ENCODE results near the gene CTNNA2. TPM values are rescaled to one million over a fixed set of nuclear protein-coding genes. Genes with fewer than 3 reads are reported as not detected.

The CTNNA2 gene
- total and polyA plus RNA-seq, 2 of the 8 experiments (the other 6 are each of a cell fraction or from before 2014, with no cell fraction given) = 3.9 to 9.0 TPM

- no peak for TF ChIP-seq RNF2 (IDR thresholded peaks at IDR 0.05; ENCODE audit: borderline replicate concordance, low read depth, low read length, missing control alignments, poor library complexity, severe bottlenecking)
- no peak for TF ChIP-seq SRF (IDR thresholded peaks at IDR 0.05; ENCODE audit: low read depth, low read length)
These were observed 861.3 kb downstream of the CTNNA2 start (continued) for GRCh38 chr2:80374105-80374504.

Data from H1 (cell line).